Neural cell (in vitro differentiated cells): ENCODE data around the gene COX7A2L.

Experiments
- MXI1 ChIP-seq: fragments of 450-650 bp; conservative IDR thresholded peaks from 2 replicates; pipeline ENCODE4 v1.6.1; 2014; ENCODE audit warnings: antibody characterized with exemption, mild to moderate bottlenecking; ENCODE audit not compliant: poor library complexity, severe bottlenecking
- TF ChIP-seq, protein P1 (sequence below): fragments of 450-650 bp; IDR thresholded peaks from 2 replicates; pipeline ENCODE4 v1.5.1; 2014; ENCODE audit warnings: antibody characterized with exemption, mild to moderate bottlenecking, moderate library complexity; ENCODE audit not compliant: poor library complexity, severe bottlenecking

- TF ChIP-seq, protein P1, sequence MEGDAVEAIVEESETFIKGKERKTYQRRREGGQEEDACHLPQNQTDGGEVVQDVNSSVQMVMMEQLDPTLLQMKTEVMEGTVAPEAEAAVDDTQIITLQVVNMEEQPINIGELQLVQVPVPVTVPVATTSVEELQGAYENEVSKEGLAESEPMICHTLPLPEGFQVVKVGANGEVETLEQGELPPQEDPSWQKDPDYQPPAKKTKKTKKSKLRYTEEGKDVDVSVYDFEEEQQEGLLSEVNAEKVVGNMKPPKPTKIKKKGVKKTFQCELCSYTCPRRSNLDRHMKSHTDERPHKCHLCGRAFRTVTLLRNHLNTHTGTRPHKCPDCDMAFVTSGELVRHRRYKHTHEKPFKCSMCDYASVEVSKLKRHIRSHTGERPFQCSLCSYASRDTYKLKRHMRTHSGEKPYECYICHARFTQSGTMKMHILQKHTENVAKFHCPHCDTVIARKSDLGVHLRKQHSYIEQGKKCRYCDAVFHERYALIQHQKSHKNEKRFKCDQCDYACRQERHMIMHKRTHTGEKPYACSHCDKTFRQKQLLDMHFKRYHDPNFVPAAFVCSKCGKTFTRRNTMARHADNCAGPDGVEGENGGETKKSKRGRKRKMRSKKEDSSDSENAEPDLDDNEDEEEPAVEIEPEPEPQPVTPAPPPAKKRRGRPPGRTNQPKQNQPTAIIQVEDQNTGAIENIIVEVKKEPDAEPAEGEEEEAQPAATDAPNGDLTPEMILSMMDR = no peak
- TF ChIP-seq MXI1 = no peak
These were observed 10.8 kb upstream of the COX7A2L start for GRCh38 chr2:42371611-42372473.
